ENCODE results near the gene NEMF. TPM values are rescaled to one million over a fixed set of nuclear protein-coding genes. Genes with fewer than 3 reads are reported as not detected.

The NEMF gene
- total RNA-seq, 1 experiment from 2014 or later = 55.0 TPM

- TF ChIP-seq, protein P1, sequence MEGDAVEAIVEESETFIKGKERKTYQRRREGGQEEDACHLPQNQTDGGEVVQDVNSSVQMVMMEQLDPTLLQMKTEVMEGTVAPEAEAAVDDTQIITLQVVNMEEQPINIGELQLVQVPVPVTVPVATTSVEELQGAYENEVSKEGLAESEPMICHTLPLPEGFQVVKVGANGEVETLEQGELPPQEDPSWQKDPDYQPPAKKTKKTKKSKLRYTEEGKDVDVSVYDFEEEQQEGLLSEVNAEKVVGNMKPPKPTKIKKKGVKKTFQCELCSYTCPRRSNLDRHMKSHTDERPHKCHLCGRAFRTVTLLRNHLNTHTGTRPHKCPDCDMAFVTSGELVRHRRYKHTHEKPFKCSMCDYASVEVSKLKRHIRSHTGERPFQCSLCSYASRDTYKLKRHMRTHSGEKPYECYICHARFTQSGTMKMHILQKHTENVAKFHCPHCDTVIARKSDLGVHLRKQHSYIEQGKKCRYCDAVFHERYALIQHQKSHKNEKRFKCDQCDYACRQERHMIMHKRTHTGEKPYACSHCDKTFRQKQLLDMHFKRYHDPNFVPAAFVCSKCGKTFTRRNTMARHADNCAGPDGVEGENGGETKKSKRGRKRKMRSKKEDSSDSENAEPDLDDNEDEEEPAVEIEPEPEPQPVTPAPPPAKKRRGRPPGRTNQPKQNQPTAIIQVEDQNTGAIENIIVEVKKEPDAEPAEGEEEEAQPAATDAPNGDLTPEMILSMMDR (IDR thresholded peaks at IDR 0.05; ENCODE audit: unreplicated experiment) = no peak
- no peak overlapping the region for H3K27ac Mint-ChIP-seq (ENCODE audit: low read depth, unreplicated experiment)
- H3K9me3 Mint-ChIP-seq (ENCODE audit: unreplicated experiment) = no peaks in the 10 kb centered on the region
- intact Hi-C loops (cut with micrococcal nuclease) = no loop called here
- DNase-seq (ENCODE audit: unreplicated experiment) = no peak
- peaks cover 97% of the 10 kb centered on the region for H3K36me3 Mint-ChIP-seq (ENCODE audit: insufficient read depth, unreplicated experiment)
- H3K27me3 Mint-ChIP-seq (ENCODE audit: insufficient read depth, unreplicated experiment) = no peaks in the 10 kb centered on the region
- BruUV-seq (replicated peaks) = no TSS peak
- ChIA-PET POLR2A (no interaction called here), CTCF (interaction anchor here (0.6 to 0.7 kb wide), 2 partner anchors 60 to 175 kb away, joined by 3 read pairs; no protein-coding TSS in a partner anchor)
- H3K4me1 Mint-ChIP-seq (ENCODE audit: insufficient read depth, unreplicated experiment) = no peaks in the 10 kb centered on the region
- H3K4me3 Mint-ChIP-seq (ENCODE audit: unreplicated experiment) = no peak overlapping the region
These were observed 43.8 kb downstream of the NEMF start for GRCh38 chr14:49808780-49809179.

DNA sequence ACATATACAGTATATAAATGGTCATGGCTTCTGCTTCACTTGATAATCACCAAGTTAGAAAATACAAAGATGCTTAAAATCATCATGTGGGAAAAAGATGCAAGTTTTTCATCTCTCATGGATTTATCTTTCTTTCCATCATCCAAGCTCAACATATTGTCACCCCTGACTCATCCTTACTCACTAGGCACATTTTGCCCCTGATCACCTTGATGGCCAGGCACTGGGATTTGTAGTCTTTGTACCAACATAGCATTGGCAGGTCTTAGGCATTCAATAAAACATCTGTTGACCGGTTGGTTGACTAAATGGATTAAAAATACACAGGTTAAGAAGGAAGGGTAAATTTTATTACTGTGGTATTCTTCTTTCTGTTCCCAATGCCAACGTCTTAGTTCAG, 56.6 kb downstream of the NEMF start:
- no peaks in the 10 kb centered on the region for H3K9me3 Mint-ChIP-seq (ENCODE audit: unreplicated experiment)
- BruUV-seq (replicated peaks) = no TSS peak
- ChIA-PET POLR2A (interaction anchor here (0.6 to 1.2 kb wide), 2 partner anchors 9 to 1661 kb away, joined by 3 to 5 read pairs; no protein-coding TSS in a partner anchor), CTCF (interaction anchor here (1.2 kb wide), 1 partner anchor 56 kb away, joined by 3 read pairs; the partner anchor contains the start of gene NEMF)
- no peak for DNase-seq (ENCODE audit: unreplicated experiment)
- H3K4me1 Mint-ChIP-seq (ENCODE audit: insufficient read depth, unreplicated experiment) = peaks cover 6% of the 10 kb centered on the region
- H3K27ac Mint-ChIP-seq (ENCODE audit: low read depth, unreplicated experiment) = no peak overlapping the region
- intact Hi-C loops (cut with micrococcal nuclease) = no loop called here
- H3K36me3 Mint-ChIP-seq (ENCODE audit: insufficient read depth, unreplicated experiment) = peaks cover 99% of the 10 kb centered on the region
- H3K4me3 Mint-ChIP-seq (ENCODE audit: unreplicated experiment) = no peak overlapping the region
- H3K27me3 Mint-ChIP-seq (ENCODE audit: insufficient read depth, unreplicated experiment) = no peaks in the 10 kb centered on the region
- TF ChIP-seq, protein P1 (IDR thresholded peaks at IDR 0.05; ENCODE audit: unreplicated experiment) = no peak

GRCh38 chr14:49792618-49793017, 60.0 kb downstream of the NEMF start:
- intact Hi-C loops (cut with micrococcal nuclease) = no loop called here
- H3K36me3 Mint-ChIP-seq (ENCODE audit: insufficient read depth, unreplicated experiment) = peaks cover 99% of the 10 kb centered on the region

GRCh38 chr14:49786315-49786714, 66.3 kb downstream of the NEMF start:
- intact Hi-C loops (cut with micrococcal nuclease) = no loop called here
- no peak overlapping the region for H3K4me3 Mint-ChIP-seq (ENCODE audit: unreplicated experiment)
- ChIA-PET POLR2A (no interaction called here), CTCF (no interaction called here)
- no TSS peak for BruUV-seq (replicated peaks)
- H3K4me1 Mint-ChIP-seq (ENCODE audit: insufficient read depth, unreplicated experiment) = no peaks in the 10 kb centered on the region
- DNase-seq (ENCODE audit: unreplicated experiment) = no peak
- H3K27me3 Mint-ChIP-seq (ENCODE audit: insufficient read depth, unreplicated experiment) = no peaks in the 10 kb centered on the region
- TF ChIP-seq, protein P1 (IDR thresholded peaks at IDR 0.05; ENCODE audit: unreplicated experiment) = no peak
- no peak overlapping the region for H3K27ac Mint-ChIP-seq (ENCODE audit: low read depth, unreplicated experiment)
- peaks cover 100% of the 10 kb centered on the region for H3K36me3 Mint-ChIP-seq (ENCODE audit: insufficient read depth, unreplicated experiment)
- no peaks in the 10 kb centered on the region for H3K9me3 Mint-ChIP-seq (ENCODE audit: unreplicated experiment)

More at GRCh38 chr14:49792618-49793017, 60.0 kb downstream of the NEMF start:
- DNase-seq (ENCODE audit: unreplicated experiment) = no peak
- BruUV-seq (replicated peaks) = no TSS peak
- ChIA-PET CTCF (no interaction called here), POLR2A (interaction anchor here (0.6 kb wide), 1 partner anchor 22 kb away, joined by 3 read pairs; no protein-coding TSS in a partner anchor)
- no peak overlapping the region for H3K4me3 Mint-ChIP-seq (ENCODE audit: unreplicated experiment)
- TF ChIP-seq, protein P1 (IDR thresholded peaks at IDR 0.05; ENCODE audit: unreplicated experiment) = no peak
- no peaks in the 10 kb centered on the region for H3K27me3 Mint-ChIP-seq (ENCODE audit: insufficient read depth, unreplicated experiment)
- no peaks in the 10 kb centered on the region for H3K9me3 Mint-ChIP-seq (ENCODE audit: unreplicated experiment)
- H3K4me1 Mint-ChIP-seq (ENCODE audit: insufficient read depth, unreplicated experiment) = peaks cover 6% of the 10 kb centered on the region
- H3K27ac Mint-ChIP-seq (ENCODE audit: low read depth, unreplicated experiment) = no peak overlapping the region
